HG02759 (cell line): ENCODE results near the gene ADARB2.
"Not testable (repeated sequence)": the region's sequence is repeated elsewhere in the genome, so short reads cannot be mapped to it uniquely, and the experiment has no call there.

ENCODE experiments used
- ATAC-seq: cut with Tn5 transposase; IDR thresholded peaks from one replicate; pipeline ENCODE4 v1.9.1; 2021; ENCODE audit warnings: mild to moderate bottlenecking, moderate library complexity; ENCODE audit not compliant: unreplicated experiment

The ADARB2 gene

DNA sequence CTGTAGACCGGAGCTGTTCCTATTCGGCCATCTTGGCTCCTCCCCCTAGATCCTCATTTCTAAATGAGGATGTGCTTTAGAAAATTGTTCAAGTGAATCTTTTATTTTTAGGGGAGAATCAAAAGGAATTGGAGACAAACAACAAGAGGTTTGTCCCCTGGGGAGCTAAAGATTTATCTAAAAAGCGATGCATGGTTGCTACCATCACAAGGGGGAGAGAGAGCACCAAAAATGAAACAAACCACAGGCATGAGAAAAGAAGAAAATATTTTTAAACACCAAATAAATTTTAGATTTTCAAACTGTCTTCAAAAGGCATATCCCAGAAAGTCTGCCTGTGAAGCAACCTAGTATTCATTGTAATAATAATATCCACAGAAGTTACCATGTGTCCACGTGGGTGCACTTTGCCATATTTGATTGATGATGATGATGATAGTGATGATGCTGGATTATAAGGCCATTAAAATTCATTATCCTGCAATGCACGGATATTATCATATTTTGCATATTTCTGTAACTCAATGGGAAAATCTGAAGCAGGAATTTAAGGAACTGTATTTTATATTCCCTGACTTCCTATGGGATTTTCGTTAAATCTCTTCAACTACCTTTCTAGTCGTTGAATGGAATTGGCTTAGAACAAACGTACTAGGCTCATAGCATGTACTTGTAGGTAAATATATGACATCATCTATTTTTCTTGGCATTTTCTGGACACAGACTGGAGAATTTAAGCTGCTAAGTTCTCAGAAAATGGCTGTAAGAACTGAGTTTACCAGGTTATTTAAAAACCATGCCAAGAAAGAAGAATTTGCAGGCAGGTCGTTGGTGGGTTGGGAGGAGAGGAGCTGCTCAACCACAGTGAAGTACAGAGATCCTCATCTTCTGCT, 509.6 kb downstream of the ADARB2 start:
- no peak for ATAC-seq

DNA sequence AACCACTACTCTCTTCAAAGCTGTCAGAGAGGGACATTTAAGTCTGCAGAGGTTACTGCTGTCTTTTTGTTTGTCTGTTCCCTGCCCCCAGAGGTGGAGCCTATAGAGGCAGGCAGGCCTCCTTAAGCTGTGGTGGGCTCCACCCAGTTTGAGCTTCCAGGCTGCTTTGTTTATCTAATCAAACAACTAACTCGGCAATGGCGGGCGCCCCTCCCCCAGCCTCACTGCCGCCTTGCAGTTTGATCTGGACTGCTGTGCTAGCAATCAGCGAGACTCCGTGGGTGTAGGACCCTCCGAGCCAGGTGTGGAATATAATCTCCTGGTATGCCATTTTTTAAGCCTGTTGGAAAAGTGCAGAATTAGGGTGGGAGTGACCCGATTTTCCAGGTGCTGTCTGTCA, 510.4 kb downstream of the ADARB2 start:
- ATAC-seq: not testable (repeated sequence)

DNA sequence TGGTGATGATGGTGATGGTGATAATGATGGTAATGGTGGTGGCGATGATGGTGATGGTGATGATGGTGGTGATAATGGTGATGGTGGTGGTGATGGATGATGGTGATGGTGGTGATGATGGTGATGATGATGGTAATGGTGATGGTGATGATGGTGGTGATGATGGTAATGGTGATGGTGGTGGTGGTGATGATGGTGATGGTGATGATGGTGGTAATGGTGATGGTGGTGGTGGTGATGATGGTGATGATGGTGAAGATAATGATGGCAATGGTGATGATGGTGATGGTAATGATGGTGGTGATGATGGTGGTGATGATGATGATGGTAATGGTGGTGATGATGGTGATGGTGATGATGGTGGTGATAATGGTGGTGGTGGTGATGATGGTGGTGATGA, 517.5 kb downstream of the ADARB2 start:
- not testable (repeated sequence) for ATAC-seq

DNA sequence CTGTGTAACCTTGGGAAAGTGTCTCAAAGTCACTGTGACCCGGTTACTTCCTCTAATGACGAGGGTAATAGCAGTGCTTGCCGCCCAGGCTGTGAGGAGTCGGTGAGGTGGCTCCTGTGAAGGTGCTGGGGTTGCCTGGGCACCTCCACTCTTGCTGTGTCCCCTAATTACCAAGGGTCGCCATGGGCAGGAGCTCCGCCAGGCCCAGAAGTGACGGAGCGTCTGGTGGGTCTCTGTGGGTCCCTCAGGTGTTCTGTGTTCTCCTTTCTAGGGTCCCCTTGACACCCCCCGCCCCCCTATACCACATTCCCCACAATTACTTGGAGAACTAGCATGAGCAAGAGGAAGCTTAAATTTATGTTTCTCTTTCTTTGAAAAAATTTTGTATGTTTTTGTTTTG, 519.7 kb downstream of the ADARB2 start:
- ATAC-seq: no peak

DNA sequence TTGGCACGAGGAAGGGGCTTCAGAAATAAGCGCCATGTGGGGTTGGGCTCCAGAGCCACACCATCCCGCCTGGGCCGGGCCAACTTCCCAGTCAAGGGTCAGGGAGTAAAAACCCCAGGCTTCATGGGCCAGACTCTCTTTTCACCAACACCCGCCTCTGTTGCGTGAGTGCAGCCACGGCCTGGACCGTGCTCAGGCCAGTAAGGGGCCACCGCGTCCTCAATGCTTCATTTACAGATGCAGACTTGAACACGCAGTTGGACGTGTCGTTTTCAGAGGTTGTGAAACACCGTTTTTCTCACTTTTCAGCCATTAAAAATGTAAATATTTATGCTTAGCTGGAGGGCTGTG, 520.1 kb downstream of the ADARB2 start:
- ATAC-seq: no peak

DNA sequence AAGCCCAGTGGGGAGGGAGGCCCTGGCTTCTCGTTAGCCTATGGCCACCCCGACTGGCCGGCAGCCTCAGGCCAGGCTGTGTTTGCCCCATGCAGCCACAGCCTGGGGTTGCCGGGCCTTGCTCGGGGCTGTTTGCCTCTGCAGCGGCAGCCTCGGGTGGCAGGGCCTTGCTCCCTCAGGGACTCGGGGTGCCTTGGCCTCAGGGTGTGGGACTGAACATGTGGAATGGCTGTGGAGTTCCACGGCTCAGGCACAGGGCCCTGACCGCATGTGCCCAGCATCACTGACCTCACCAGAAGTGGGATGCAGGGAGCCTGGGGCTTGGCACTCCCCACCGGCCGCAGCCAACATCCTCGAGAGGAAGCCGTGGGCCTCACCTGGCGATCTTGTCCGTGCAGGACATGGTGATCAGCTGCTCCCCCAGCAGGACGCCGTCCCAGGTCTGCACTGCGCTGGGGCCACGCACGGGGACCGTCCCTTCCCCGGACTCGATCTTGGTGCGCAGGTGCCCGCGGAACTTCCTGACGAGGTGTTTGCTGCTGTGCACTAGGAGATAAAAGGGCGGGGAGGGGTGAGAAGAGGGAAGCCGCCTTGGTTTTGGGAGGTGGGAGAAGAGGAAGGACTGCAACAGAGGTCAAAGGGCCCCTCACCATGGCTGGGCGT, 520.6 kb downstream of the ADARB2 start:
- ATAC-seq: no peak

DNA sequence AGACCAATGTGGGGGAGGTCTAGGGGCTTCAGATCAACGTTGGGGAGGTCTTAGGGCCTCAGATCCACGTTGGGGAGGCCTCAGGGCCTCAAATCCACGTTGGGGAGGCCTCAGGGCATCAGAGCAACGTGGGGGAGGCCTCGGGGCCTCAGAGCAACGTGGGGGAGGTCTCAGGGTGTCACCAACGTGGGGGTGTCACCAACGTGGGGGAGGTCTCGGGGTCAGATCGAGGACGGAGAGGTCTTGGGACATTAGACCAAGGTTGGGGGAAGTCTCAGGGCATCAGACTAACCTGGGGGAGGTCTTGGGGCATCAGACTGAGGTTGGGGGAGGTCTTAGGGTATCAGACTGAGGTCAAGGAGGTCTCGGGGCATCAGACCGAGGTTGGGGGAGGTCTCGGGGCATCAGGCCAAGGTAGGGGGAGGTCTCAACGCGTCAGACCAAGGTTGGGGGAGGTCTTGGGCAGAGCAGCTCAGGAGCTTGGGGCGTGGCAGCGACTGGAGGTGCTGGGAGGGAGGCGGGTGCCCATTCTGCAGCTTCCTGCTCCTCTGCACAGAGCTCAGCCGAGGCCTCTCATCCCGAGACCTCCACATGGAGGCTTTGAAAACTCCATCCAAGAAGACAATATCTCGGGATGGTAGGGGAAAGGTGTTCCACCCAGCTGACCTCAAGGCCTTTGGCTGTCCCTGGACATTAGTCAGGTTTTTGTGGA, 521.3 kb downstream of the ADARB2 start:
- ATAC-seq: no peak

DNA sequence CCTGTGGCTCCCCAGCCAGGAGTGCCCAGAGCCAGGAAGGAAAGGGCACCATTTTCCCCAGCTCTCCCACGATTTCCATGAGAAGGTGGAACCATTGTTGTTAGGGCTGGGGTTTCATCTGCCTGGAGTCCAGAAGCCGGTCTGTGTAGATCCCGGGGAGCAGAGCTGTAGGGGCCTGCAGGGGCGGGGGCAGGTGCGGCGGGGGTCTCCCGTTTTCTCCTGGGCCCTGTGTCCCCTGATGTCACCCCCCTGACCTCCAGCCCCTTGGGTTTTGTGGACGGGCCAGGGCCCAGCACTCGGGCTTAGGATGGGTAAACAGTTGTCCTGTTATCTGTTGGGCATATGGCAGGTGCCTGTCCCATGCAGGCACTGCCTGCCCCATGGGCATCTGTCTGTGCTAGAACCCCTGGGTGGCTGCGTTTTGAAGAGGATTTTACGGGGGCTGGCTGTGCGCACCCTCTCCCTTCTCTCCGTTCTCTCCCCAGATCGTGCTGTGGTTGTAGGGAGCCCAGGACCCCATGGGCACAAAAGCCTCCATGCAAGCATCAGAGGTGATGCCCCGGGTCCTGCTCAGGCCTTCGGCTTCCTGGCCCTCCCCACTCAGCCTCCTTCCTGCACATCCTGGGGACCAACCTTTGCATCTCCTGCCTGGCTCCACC, 522.3 kb downstream of the ADARB2 start:
- ATAC-seq: no peak

DNA sequence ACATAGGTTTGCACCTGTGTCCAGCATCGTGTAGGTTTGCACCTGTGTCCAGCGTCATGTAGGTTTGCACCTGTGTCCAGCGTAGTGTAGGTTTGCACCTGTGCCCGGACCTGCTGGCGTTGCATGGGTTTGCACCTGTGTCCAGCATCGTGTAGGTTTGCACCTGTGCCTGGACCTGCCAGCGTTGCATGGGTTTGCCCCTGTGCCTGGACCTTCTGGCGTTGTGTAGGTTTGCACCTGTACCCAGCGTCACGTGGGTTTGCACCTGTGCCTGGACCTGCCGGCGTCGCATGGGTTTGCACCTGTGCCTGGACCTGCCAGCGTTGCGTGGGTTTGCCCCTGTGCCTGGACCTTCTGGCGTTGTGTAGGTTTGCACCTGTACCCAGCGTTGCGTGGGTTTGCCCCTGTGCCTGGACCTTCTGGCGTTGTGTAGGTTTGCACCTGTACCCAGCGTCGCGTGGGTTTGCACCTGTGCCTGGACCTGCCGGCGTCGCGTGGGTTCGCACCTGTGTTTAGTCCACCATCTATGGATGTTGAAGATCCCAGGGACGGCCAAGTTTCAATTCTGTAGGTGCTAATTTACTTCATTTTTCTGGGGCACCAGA, 523.2 kb downstream of the ADARB2 start:
- ATAC-seq: no peak

DNA sequence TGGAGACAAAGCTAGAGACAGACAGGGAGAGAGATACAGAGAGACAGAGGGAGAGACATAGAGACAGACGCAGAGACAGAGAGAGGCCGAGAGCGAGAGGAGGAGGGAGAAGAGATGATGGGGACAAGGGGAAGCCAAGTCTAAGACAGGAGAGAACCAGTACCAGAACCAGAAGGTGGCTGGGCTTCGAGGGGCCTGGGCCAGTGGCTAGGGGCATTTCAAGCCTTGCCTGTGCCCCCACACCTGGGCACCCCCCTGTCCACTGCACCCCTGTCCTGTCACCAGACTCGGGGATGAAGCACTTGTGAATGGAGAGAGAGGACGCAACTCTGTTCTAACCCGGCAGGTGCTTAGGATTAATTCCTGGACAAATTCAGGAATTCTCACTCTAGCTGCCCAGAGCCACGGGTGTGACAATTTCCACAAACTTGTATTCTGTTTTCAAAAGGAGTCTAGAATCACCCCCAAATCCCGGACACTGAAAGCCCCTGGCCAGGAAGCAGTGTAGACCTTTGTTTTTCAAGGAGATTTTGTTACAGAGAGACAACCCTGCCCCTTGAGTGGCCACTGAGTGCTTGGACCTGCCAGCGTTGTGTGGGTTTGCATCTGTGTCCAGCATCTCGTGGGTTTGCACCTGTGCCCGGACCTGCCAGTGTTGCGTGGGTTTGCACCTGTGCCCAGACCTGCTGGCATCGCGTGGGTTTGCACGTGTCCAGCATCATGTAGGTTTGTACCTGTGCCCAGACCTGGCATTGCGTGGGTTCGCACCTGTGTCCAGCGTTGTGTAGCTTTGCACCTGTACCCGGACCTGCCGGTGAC, 523.9 kb downstream of the ADARB2 start:
- no peak for ATAC-seq

DNA sequence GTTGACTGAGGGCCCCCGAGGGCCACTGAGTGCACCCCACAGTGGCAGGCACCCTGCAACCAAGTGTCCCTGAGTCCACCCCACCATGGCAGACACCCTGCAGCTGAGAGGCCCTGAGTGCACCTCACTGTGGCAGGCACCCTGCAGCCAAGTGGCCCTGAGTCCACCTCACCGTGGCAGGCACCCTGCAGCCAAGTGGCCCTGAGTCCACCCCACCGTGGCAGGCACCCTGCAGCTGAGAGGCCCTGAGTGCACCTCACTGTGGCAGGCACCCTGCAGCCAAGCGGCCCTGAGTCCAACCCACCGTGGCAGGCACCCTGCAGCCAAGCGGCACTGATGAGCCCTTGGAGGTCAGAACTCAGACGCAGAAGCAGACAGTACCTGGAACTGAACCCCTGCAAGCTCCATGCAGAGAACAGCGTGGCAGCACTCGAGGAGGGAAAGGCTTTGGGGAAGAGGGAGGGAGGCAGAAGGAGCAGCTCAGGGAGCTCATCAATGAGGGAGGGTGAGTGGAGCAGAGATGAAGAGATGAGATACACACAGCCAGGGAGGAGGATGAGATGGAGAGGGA, 524.7 kb downstream of the ADARB2 start:
- no peak for ATAC-seq

DNA sequence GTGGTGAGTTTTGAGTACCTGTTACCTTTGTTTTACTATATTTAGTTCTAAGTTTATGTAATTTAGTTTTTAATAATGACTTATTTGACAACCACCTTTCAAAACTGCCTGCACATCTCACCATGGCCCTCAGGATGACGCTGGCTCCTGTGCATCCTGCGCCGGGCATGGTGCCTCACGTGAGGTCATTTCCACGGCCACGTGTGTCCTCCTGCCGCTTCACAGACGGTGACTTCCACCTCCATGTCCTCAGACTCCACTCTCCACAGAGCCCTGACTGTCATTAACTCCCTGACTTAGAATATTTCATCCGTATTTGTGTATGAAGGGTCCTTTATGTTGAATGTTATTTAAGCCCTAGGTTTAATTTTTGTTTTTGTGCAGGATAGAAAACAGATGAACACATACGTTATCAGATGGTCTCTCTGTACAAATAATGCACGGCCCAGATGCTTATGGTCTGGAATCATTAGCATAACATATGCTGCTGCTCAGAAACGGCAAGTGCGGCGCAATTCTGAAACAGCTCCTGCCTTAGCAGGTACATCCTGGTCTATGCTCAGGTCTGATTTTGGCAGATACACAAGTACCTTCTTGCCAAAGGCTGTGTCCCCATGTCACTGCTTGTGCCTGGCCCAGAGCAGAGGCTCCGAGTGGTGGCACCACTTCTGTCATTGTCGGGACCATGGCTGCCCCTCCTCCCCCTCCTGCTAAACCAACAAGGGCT, 525.3 kb downstream of the ADARB2 start:
- no peak for ATAC-seq

DNA sequence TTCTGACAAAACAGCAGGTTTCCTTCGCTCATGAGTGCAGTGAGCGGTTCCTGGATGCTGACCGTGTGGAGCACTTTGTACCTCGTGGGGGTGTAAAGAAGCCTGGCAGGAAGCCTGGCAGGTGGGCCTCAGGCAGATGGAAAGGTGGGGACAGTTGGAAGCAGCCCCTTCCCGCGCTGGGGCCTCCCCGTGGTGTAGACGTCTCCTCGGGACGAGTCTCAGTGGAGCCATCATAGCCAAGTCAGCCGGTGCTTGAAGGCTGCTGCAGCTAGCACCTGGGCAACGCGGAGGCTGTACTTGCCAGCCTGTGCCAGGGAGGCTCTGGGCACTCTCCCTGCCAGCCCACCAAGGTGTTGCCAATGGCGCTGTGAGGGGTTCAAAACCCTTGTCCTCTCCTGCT, 526.7 kb downstream of the ADARB2 start:
- no peak for ATAC-seq

DNA sequence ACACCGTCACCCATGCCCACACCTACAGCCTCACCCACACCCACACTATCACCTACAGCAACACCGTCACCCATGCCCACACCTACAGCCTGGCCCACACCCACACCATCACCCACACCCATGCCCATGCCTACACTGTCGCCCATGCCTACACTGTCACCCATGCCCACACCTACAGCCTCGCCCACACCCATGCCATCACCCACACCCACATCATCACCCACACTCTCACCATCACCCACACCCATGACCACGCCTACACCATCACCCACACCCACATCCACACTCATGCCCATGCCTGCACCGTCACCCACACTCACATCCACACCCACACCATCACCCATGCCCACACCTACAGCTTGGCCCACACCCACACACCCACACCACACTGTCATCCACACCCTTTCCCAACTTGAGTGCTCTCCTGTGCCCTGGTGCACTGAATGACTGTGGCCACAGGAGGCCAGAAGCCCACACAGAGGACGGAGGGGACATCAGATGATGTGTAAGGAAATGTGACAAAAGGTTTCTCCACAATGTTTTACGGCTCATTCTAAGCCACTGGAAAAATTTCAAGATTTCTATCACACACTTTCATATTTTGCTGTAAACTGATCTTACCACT, 527.9 kb downstream of the ADARB2 start:
- no peak for ATAC-seq

DNA sequence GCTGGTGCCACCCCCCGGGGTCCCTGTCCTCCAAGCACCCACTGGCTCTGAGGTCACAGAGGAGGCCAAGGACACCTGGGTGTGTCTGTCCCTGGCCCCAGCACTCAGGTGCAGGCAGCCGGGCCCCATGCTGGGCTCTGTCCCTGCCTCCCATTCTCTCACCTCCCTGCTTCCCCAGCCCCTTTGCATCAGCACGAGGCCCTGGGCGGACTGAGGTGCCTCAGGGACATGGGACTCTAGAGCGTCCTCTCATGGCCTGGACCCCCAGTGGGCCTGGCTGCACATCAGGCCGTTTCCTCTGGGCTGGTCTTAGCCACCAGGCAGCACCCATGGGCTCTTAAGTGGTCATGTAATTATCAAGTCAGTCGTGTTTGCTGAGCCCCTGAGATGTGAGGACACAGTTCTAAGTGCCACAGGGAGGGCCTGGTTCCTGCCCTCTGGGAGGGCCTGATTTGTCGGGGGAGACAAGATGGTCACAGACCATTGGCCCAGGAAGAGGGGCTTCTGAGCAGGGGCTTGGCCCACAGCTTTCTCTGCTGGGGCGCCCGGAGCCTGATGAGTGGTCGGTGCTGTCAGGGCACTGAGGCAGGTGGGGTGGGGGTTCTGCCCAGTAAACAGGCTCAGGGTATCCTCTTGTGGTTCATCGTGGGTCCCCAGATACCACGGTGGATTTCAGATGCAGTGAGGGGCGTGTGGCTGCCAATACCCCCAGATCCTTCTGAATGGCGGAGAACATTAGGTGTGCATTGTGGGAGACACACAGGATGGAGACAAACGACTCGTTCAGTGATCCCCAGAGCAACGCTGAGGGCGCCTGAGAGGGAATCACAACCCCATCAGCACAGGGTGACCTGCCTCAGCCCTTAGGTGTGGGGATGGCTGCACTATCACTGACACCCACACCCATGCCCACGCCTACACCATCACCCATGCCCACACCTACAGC, 528.7 kb downstream of the ADARB2 start:
- no peak for ATAC-seq

DNA sequence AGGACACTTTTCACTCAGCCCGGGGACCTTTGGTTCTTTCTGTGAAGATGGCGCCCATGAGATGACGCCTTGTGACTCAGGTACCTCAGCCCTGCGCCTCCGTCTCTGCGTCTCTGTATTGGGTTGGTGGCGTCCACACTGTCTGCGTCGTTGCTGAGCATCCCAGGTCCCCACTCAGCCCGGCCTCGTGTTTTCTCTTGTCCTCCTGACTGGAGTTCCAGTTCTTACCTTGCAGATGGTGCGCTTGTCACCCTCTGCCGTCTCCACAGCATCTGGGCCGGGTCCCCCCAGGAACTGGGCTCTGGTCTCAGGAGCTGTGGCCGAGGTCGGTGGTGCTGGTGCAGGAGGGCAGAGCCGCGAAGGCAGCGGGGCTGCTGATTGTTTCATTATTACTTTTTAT, 530.7 kb downstream of the ADARB2 start:
- no peak for ATAC-seq

DNA sequence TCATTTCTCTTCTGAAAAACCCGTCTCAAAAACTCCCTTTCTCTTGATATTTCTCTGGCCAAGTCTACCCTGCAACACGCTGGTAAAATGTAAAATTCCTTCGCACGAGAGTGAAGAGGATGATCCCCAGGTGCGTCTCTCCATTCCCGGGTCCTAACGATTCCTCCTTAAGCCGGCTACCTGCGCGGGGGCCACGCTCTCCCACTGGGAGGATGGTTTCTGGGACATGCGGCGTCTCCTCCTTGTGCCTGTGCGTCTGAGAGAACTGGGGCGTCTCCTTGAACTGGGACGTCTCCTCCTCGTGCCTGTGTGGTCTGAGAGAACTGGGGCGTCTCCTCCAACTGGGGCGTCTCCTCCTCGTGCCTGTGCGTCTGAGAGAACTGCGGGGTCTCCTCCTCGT, 531.2 kb downstream of the ADARB2 start:
- no peak for ATAC-seq
